COR-L47 (cell line): Measurements from ENCODE around the gene VPS50.

ENCODE experiments used
- DNase-seq: peaks from one replicate; lab custom pipeline; 2025; lab: John Stamatoyannopoulos, UW

VPS50 gene

DNA sequence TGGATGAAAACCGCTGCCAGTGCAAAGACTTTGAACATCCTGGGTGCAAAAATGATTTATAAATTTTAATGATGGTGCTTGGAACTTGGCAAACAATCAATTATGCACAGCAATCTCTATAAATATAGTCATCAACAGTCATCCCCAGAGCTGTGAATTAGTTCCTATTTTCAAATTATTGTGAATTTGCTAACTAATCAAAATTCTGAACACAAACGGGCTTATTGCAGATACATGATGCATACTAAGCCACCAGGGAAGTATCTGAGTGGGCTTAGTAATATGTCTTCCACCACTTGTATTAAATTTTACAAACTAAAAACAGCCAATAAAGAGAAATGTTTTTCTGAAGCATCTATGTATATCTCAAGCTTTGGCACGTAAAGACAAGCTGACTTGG lies 177.2 kb downstream of the VPS50 start:
- DNase-seq: no peak
